22Rv1 (cell line): ENCODE data around the gene CYP3A7.

Source experiments
- ZFX ChIP-seq: fragments of 450-650 bp; IDR thresholded peaks from 2 replicates; pipeline ENCODE4 v1.6.1; 2017; ENCODE audit warnings: antibody characterized with exemption, borderline replicate concordance
- TF ChIP-seq, protein P1 (sequence below): fragments of 450-650 bp; IDR thresholded peaks from 2 replicates; pipeline ENCODE4 v1.5.1; 2017; ENCODE audit warnings: mild to moderate bottlenecking

DNA sequence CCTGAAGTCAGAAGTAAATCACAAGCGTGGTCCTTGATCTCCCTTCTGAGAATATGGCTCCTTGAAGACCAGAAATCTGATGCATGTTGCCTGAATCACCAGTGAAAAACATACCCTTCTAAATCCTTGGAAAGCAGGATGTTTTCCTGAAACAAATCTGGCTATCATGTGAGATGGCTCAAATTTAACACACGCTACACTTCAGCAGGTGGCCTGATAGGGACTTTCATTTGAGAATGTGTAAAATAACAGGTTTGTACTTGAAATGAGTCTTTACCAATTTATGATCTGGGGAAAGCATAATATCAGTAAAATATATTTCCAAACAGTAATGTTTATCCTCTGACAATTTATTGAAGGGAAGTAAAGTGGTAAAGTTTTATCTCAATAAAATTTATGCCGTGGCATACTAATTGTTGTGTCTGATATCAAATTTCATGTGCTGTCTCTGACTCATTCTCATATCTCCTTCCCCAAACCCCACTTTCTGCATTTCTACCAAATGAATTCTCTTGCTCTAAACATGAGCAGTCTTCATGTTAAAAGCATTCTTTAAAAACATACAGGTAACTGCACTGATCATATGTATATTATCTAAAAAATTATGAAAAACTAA, 31.6 kb upstream of the CYP3A7 start:
- TF ChIP-seq, protein P1, sequence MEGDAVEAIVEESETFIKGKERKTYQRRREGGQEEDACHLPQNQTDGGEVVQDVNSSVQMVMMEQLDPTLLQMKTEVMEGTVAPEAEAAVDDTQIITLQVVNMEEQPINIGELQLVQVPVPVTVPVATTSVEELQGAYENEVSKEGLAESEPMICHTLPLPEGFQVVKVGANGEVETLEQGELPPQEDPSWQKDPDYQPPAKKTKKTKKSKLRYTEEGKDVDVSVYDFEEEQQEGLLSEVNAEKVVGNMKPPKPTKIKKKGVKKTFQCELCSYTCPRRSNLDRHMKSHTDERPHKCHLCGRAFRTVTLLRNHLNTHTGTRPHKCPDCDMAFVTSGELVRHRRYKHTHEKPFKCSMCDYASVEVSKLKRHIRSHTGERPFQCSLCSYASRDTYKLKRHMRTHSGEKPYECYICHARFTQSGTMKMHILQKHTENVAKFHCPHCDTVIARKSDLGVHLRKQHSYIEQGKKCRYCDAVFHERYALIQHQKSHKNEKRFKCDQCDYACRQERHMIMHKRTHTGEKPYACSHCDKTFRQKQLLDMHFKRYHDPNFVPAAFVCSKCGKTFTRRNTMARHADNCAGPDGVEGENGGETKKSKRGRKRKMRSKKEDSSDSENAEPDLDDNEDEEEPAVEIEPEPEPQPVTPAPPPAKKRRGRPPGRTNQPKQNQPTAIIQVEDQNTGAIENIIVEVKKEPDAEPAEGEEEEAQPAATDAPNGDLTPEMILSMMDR: no peak
- no peak for TF ChIP-seq ZFX
